DMS53 treated with DMSO at 0.1 percent for 48 hours (cell line): ENCODE results near the gene PCNX2.

Experiments
- DNase-seq: peaks from one replicate; lab custom pipeline; 2025; ENCODE audit not compliant: unreplicated experiment; lab: John Stamatoyannopoulos, UW

The PCNX2 gene, protein sequence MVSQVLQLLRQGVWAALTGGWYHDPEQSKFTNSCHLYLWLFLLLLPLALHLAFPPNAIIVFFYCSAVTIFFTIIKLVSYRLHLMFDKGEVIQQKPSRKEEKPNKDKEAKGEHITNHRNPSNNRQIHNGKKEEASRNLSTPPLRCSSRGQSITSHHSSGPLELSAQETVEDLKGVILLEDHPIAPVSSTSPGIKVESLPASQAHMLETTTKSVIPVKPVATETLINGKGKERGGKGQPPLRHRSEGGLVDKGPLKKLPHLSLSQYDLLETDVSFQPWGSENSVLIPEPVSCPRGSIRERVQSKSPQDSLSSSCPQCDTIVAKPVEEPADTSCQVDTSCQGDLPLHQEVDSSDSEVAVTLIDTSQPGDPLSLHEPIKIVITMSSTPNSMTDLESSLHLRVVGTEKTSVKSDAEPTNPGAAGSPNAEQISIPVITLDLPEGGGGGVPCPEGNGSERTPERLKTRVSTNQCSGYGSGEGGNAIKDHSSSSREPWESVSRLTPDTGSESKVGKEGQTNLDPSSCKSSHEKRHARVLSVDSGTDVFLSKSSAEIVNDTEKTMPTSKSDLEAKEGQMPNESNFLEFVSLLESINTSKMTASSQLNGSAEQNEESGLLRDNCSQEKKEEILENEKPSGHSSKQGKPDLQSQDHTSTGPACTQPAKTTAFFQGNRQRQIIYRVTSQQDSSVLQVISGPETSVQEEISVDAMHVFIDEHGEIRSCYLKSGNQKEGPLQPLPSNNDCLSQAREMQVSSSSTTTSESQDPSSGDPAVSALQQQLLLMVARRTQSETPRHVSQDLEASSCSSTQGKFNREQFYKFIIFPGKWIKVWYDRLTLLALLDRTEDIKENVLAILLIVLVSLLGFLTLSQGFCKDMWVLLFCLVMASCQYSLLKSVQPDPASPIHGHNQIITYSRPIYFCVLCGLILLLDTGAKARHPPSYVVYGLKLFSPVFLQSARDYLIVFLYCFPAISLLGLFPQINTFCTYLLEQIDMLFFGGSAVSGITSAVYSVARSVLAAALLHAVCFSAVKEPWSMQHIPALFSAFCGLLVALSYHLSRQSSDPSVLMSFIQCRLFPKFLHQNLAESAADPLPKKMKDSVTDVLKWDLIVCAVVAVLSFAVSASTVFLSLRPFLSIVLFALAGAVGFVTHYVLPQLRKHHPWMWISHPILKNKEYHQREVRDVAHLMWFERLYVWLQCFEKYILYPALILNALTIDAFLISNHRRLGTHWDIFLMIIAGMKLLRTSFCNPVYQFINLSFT (N-terminal part only)

DNA sequence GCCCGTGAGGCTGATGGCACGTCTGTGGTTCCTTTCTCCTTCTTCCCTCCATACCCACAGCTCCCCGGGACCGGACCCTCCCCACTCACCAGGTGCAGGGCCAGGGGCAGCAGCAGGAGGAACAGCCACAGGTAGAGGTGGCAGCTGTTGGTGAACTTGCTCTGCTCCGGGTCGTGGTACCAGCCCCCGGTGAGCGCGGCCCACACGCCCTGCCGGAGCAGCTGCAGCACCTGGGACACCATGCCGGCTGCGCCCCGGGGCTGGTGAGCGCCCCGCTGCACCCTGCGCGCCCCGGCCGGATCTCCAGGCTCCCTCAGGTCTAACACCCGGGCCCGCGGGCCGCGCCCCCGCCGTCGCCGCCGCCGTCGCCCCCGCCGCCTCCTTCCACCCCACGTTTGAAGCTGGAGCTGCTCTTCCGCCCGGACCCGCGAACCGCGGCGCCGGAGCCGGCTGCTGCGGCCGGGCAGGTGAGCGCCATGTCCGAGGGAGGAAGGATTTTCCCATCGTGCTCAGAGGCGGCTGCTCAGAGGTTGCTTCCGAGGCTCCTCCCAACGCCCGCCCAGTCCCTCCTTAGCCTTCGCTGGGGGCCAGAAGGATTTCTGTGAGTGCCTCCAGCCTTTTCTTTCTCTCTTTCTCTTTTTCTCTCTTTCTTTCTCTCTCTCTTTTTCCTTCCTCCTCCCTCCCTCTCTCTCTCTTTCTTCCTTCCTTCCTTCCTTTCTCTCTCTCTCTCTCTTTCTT is at the start of gene PCNX2:
PCNX2 (minus strand) TSS at position 489 of the 738 bp plus-strand sequence; CDS start at position 242, 247 bp downstream.
- DNase-seq: peak; percentile 57

DNA sequence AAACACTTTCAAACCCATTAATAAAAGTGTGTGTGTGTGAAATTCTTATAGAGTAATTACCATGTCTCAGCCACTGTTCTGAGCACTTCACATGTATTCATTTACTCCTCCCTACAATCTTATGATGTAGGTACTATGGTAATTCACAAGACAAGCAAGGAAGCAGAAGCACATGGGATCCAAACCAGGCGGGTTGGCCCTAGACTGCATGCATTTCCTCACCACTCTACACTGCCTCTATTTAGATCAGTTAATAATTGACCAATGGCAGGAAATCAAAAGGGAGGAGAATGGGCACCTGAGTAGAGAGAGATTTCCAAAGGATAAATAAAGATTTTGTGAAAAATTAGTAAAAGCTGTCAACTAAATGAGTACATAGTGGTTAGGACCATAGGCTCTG is 47.7 kb upstream of the PCNX2 start:
- no peak for DNase-seq

DNA sequence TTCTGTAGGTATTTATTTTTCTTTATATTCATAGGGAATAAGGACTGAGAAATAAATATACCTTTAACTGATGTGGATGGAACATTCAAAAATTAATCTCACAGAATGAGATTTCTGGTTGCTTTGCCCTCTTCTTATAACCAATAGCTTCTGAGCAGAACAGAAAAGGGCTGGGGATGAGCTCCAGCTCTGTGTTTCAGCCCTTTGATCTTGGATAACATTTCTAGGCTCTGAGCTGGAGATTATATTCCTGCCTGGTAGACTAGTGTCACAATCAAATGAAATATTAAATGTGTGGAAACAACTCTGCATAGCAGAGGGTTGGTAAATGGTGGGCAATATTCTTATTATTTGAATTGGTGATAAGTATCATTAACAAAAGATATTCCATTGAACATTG is 46.6 kb upstream of the PCNX2 start:
- no peak for DNase-seq

DNA sequence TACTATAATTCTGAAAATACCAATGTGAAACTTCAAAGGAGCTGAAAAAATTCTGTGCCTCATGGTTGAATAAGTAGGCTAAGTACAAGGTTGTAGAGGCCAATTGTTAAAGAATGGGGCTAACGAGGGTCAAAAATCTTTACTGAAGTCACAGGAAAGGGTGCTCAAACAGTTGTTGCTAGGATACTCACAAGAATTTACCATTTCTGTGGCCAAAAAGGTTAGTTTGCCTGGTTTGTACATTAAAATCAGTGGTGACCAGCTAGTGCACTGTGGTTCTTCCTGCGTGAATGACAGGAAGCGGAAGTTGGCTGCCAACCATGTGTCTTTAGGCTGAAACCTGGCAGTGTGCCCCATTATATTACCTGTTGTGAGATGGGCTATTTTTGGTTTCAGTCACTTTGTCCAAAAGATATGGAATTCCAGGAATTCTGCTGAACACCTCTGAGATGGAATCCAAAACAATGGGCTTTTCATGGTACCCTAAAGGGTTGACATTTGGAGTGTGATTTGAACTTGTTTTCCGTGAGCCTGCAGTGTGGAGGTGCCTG is 45.5 kb upstream of the PCNX2 start:
- no peak for DNase-seq

DNA sequence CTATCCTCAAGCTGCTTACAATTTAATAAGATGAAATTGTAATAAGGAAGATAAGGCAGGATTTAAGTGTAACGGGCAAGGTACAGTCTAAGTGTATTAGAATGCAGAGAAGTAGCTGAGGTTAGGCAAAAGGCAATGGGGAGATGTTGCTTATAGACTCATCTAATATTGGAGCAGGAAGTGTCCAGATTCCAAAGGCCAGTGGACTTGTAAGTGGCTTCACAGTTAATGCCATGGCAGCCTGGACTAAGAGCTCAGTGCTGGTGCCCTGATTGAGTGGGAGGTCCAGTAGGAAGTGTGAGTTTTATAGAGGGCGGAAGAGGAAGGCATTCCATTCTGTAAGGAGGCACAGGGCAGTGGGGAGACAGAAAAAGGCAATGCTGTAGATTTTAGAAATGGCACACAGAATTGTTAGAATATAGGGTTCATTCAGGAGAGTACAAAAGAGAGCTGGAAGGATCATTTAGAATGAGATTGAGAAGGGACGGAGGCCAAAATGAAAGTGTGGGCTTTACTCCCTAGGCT is 44.6 kb upstream of the PCNX2 start:
- DNase-seq: no peak

DNA sequence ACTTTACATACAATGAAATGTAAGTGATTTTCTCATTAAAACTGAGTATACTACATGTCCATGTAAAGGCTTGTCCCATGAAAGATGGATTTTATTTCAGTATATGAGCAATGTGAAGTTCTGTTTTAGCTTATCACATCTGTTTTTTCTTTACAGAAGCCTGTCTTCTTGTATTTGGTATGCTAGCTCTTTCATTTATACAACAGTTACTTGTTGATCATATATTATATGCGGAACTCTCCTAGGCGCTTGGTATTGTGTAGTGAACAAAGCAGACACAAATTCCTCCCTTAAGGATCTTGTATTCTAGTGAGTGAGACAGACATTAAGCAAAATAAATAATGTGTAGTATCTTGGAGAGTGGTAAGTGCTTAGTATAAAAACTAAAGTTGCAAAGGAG is 42.6 kb upstream of the PCNX2 start:
- no peak for DNase-seq

DNA sequence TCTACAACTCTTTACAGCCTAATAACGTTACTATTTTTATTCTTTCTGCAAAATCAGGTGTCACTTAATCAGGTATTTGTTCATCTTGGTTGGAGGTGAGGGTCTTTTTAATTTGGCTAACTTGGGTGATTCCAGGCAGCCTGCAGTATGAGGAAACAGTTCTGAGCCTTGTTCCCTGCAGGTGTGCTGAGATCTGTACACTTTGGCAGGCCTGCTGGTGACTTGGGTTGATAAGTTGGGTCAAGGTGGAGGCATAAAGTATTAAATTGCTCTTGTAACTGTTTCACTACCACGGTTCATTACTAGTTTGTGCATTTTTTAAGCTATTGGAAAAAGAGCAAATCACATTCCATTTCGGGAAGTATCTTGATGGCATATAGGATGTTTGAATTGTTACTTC is 42.0 kb upstream of the PCNX2 start:
- no peak for DNase-seq

DNA sequence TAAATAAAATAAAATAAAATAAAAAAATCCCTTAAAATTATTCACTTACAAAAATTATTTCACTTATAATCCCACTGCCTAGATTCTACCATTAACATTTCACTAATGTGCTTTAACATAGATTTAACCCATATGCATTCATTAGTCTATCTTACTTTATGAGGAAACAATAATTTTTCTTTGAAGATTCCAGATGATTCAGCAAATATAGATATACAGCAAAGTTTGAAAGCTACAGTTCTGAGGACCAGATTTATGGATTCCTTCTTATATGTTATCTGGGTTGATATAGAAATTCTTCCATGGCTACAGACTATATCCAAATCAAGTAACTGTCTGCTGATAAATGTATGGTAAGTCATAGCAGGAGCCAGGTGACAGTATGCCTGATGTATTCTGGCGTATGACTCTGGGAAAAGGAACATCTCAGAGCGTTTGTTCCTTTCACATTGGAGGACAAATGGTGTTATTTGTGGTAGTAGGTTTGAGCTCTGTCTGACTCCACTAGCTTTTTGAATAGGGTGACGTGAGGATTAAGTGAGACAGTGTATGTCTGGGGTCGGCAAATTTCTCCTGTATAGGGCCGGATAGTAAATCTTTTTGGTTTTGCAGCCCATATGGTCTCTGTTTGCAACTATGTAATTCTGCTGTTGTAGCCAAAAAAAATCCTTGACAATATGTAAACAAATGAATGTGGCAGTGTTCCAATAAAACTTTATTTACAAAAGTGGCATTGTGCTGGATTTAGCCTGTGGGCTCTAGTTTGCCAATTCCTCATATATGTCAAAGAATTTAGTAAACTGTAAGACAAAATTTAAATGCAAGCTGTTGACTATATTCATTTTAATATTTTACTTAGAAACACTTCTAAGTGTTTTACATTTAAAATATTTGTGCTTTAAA is 41.3 kb upstream of the PCNX2 start:
- DNase-seq: no peak

DNA sequence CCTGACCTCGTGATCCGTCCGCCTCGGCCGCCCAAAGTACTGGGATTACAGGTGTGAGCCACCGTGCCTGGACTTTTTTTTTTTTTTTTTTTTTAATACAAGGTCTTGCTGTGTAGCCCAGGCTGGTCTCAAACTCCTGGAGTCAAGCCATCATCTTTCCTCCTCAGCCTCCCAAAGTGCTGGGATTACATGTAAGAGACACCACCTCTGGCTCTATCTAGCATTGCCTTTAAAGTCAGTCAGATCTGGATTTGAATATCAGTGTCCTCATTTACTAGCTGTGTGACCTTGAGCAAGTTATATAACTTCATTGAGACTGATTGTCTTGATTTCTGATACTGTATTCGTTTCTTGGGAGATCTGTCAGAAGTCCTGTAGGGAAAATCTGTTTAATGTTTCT is 38.6 kb upstream of the PCNX2 start:
- no peak for DNase-seq

DNA sequence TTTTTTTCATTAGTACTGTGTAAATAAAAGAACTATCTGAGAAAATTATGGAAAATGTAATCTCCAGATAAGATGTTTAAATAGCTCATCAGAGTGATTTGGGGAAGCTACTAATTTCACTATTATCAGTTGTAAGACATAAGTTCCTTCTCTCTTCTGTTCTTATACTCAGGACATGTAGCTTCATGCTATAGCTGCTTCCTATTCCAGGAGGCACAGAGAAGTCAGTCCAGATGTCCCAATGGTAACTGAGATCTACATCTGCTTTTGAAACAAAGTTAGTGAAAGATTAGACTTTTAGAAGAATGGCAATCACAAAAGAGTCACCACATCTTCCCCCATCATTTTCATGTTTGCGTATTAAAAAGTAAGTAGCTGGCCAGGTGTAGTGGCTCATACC is 37.6 kb upstream of the PCNX2 start:
- DNase-seq: no peak

DNA sequence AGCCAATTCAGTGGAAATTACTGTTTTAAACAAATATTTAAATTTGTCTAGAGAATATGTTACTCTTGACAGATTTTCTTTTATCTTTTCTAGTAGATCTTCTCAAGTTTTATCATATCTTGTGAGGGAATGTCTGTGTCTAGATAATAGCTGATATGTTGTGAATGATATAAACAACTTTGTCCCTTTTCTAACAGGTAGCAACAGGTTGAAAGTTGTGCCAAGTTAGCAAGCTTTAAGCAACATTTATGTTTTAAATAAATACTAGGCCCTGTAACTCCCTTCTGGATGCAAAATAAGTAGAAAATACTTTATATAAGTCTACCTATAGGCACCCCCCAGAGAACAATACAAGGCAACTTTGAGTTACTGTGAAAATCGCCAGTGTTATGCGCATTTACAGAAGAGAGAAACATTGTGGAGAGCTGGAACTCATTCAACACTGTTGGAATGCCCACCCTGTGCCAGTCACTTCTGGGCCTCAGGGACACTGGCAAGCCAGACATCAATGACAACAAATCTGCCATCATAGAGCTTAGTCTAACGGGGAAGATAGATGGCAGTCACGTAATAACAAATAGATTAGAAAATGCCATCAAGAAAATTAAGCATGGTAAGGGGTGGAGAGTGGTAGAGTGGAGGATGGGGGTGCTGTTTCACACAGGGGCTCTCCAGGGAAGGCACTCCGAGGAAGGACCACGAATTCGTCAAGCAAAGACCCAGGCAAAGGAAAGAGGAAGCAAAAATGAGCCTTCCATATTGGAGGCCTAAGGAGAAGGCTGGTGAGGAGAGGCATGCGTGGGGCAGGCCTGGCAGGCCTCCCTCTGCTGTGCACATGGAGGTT is 36.4 kb upstream of the PCNX2 start:
- DNase-seq: no peak

DNA sequence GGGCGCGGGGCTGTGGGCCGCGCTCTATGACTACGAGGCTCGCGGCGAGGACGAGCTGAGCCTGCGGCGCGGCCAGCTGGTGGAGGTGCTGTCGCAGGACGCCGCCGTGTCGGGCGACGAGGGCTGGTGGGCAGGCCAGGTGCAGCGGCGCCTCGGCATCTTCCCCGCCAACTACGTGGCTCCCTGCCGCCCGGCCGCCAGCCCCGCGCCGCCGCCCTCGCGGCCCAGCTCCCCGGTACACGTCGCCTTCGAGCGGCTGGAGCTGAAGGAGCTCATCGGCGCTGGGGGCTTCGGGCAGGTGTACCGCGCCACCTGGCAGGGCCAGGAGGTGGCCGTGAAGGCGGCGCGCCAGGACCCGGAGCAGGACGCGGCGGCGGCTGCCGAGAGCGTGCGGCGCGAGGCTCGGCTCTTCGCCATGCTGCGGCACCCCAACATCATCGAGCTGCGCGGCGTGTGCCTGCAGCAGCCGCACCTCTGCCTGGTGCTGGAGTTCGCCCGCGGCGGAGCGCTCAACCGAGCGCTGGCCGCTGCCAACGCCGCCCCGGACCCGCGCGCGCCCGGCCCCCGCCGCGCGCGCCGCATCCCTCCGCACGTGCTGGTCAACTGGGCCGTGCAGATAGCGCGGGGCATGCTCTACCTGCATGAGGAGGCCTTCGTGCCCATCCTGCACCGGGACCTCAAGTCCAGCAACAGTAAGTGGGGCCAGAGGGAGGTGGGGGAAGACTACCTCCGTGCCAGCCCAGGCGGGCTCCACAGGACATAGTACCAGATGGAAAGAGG is 32.8 kb upstream of the PCNX2 start:
- peak; percentile 52 for DNase-seq

DNA sequence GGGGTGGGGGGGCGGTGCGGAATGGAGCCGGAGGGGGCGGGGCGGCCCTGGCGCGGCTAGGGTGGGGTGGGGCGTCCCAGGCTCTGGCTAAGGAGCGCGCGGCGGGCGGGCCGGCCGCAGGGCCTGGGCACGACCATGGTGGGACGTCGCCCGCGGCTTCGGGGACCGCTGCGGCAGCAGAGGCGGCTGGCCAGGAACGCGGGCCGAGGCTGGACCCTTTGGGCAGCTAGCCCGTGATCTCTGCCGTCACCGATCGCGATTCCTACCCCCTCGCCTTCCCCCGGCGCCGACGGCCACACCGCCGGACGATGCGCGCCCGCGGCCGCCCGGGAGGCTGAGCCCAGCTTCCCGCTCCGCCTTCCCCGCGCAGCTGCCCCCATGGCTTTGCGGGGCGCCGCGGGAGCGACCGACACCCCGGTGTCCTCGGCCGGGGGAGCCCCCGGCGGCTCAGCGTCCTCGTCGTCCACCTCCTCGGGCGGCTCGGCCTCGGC is 32.2 kb upstream of the PCNX2 start, which contains the start of gene MAP3K21:
MAP3K21 (plus strand) TSS at position 74 of the 491 bp plus-strand sequence; CDS start at position 379, 305 bp downstream.
- DNase-seq: no peak

DNA sequence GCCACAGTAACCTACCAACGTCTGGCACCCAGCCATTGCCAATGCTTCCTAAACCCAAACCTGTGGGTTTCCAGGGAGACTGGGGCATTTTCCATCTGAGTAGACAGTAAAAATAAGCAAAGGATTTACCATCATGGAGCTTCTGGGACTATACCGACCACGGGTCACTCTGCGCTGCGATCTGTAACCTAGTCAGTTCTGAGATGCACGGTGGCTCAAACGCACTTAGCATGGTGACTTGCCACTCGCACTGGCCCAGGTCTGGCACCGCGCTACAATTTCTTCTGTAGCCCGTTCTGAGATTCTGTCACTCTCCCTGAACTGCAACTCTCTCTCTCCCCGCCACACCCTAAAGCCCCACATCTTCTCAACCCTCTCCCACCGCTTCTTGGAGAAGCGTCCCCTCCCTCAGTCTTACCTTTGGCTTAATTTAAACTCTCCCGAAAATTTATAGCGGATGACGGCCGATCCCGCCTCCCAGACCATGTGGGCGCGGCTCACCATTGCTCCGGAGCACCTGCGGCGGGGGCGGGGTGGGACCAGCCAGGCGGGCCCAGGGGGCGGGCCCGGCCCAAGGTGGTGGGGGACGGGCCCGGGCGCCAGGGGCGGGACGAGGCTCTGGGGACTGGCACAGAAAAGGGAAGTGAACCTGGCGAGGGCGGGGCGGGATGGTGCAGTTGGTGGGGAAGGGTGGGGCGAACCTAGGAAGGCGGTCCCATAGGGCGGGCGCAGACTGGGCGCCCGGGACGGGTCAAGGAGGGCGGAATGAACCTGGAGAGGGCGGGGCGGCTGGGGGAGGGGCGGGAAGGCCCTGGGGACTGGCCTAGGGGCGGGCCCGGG is 31.5 kb upstream of the PCNX2 start:
- DNase-seq: peak; percentile 86

DNA sequence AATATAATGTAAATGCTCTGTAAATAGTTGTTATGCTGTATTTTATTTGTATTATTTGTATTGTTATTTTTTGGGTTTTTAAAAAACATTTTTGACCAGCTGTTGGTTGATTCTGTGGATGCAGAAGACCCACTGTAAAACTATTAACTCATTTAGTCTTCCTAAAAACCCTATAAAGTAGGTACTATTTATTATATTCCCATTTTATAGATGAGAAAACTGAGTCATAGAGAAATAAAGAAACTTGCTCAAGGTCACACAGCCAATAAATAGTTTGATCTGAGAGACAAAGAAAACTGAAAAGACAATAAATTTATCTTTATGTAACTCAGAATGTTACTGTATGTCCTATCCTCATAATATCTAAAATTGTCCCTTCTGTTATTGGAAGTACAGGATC is 30.8 kb upstream of the PCNX2 start:
- no peak for DNase-seq

DNA sequence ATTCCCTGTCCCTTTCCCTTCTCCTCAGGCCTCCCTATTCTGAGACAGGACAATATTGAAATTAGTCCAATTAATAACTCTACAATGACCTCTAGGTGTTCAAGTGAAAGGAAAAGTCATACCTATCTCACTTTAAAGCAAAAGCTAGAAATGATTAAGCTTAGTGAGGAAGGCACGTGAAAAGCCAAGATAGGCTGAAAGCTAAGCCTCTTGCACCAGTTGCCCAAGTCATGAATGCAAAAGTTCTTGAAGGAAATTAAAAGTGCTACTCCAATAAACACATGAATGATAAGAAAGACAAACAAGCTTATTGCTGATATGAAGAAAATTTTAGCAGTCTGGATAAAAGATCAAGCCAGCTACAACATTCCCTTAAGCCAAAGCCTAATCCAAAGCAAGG is 28.2 kb upstream of the PCNX2 start:
- no peak for DNase-seq
